GM19372 (cell line): ENCODE data around the gene HSPA4.
A peak's percentile ranks its signal among the peaks of the same experiment; 100 is the strongest.
"Not testable (repeated sequence)": the region's sequence is repeated elsewhere in the genome, so short reads cannot be mapped to it uniquely, and the experiment has no call there.

ENCODE experiments used
- ATAC-seq: cut with Tn5 transposase; IDR thresholded peaks from one replicate; pipeline ENCODE4 v1.9.1; 2021; ENCODE audit warnings: mild to moderate bottlenecking, low read depth, moderate library complexity; ENCODE audit not compliant: unreplicated experiment

Gene HSPA4

DNA sequence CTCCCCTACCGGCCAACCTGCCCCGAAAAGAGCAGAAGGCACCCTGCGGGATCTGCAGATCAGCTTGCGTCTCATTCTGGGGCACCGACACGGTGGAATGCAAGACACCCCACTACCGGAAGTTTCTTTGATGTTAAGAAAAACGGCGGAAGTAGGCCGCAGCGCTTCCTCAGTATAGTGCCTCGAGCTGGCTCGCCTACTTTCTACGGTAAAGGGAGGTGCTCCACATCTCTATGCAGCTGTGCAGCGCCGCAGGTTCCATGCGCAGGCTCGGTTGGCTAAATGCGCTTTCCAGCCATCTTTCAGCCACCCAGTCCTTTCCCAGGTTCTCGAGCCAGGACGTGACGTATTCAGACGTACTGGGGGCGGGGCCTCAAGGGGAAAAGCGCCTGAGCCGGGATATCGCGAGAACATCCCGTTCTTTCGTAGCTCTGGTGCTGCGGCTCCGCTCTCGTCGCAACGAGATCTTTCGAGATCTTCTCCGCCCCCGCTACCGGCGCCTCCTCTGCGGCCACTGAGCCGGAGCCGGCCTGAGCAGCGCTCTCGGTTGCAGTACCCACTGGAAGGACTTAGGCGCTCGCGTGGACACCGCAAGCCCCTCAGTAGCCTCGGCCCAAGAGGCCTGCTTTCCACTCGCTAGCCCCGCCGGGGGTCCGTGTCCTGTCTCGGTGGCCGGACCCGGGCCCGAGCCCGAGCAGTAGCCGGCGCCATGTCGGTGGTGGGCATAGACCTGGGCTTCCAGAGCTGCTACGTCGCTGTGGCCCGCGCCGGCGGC is at the start of gene HSPA4:
Gene HSPA4 (plus strand): TSS at position 472 of the 775 bp plus-strand sequence. CDS start 238 bp downstream, at position 710.
- peak; percentile 84 for ATAC-seq

DNA sequence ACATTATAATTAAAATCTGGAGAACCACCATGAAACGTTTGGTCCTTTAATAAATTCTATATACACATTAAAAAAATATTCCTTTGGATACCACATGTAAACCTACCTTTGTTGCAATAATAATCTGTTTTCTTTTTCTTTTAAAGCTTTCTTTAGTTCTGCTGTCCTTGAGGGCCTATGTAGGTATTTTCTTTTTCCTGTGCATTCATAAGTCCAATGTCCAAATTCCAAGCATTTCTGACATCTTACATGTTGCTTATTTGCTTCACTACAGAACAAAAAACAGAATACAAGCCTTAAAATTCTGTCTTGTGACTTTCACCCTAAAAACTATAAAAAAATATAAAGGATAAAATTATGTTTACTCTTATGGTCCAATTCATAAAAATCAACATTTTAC is 45.2 kb upstream of the HSPA4 start:
- no peak for ATAC-seq

DNA sequence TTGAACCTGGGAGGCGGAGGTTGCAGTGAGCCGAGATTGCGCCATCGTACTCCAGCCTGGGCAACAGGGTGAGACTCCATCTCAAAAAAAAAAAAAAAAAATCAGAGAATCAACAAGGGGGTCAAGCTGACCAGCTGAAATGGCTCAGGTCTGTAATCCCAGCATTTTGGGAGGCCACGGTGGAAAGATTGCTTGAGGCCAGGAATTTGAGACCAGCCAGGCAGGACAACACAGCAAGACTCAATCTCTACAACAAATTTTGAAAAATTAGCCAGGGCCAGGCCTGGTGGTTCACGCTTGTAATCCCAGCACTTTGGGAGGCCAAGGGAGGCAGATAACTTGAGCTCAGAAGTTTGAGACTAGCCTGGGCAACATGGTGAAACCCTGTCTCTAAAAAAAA is 43.4 kb upstream of the HSPA4 start:
- not testable (repeated sequence) for ATAC-seq

DNA sequence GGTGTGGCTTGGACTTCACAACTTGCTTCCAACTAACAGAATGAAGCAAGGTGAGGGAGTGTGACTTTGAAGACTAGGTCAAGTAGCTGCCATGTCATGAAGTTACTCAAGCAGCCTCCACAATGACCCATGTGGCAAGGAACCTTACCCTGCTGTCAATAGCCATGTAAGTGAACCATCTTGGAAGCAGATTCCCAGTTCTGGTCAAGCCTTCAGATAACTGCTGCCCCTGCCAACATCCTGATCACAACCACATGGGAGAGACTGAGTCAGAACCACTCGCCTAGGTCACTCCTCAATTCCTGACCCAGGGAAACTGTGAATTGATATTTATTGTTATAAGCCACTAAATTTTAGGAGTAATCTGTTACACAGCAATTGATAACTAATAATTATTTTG is 36.3 kb upstream of the HSPA4 start:
- no peak for ATAC-seq

DNA sequence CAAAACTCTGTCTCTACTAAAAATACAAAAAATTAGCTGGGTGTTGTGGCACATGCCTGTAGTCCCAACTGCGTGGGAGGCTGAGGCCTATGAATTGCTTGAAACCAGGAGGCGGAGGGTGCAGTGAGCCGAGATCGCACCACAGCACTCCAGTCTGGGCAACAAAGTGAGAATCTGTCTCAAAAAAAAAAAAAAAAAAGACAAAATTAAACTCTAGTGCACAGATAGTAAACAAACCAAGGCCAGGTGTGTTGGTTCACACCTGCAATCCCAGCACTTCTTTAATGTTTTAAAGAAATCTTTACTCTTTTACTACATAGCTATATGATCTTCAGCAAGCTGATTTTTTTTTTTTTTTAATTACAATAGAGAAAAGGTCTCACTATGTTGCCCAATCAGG is 33.8 kb upstream of the HSPA4 start:
- no peak for ATAC-seq

DNA sequence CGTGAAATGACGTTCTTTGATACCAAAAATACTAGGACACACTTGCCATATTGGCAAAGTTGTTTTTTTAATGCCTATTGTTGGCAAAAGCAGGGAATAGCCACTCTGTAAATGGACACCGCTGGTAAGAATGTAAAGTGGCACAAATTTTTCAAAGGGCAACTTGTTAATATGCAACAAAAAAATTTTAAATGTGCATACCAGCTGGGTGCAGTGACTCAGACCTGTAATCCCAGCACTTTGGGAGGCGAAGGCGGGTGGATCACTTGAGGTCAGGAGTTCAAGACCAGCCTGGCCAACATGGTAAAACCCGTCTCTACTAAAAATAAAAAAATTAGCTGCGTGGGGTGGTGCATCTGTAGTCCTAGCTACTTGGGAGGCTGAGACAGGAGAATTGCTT is 32.3 kb upstream of the HSPA4 start:
- not testable (repeated sequence) for ATAC-seq

DNA sequence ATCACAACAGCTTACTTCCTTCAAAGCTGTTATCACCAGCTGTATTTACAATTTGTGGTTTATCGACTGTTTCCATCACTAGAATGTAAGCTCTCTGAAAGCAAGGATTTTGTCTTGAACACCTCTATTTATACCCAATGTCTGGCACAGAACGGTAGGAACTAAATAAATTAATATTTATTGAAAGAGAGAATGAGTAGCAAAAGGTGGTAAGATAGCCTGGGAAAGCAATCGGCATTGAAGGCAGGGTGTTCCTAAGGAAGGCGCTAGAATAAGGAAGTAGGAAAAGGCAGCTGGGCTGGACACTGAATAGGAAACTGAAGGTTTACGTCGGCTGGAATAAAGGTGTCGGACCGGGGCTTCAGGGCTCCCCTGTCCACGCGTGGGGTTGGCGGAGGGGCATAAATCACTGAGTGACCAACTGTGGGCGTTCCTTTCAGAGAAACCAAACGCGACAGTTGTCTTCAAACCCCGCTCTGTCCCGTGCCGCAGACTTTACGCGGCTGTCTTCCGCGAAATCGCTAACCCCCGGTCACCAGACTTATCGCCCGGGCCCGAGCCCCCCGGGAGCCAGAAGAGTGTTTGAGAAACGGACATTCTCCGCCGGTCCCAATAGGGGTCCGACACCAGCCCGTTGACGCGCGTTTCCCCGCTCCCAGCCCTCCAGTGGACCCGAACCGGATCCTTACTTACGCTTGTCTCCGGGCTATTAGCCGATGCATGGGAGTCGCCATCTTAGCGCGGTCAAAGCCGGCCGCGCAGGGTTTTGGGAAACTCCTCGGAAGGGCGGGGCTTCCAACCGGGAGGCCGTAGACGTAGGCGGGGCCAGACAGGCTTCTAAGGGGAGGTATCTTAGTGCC is 25.8 kb upstream of the HSPA4 start, which contains the start of gene ZCCHC10:
Gene ZCCHC10 (minus strand): TSS at position 746 of the 860 bp plus-strand sequence. CDS start 12 bp downstream, at position 734.
- ATAC-seq: peak; percentile 98

DNA sequence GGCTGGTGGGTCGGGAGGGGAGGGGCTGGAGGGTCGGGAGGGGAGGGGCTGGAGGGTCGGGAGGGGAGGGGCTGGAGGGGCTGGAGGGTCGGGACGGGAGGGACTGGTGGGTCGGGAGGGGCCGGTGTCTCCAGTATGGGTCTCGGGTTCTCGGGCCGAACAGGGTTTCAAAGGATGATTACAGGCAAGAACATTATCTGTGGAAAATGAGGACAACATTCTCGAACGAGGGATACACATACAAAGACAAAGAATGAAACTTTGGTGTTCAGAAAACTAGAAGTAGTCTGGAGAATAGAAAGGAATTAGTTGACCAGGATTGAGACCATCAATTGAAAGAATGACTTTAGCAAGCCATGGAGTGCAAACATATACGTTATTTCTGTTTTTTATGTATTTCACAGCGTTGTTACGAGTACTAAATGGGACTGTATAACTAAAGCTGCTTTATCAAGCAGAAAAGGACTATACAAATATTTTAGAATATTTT is 25.1 kb upstream of the HSPA4 start:
- ATAC-seq: no peak

DNA sequence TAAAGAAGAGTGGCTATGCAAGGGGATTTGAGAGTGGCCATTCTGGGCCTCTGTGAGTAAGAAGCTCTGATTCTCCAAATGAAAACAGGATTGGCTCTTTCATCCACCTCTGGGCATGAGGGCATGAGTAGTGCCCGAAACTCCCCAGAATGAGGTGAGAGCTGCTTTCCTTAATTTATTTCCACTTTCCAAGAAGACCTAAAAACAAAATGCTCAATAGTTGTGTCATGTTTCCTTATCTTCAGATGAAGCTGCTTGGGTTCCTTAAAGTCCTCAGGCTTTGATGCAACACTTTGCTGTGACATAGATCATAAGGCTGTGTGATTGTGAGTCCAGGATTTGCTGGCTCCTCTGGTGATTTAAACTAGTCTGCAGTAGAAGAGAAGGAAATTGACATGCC is 22.4 kb upstream of the HSPA4 start:
- ATAC-seq: no peak

DNA sequence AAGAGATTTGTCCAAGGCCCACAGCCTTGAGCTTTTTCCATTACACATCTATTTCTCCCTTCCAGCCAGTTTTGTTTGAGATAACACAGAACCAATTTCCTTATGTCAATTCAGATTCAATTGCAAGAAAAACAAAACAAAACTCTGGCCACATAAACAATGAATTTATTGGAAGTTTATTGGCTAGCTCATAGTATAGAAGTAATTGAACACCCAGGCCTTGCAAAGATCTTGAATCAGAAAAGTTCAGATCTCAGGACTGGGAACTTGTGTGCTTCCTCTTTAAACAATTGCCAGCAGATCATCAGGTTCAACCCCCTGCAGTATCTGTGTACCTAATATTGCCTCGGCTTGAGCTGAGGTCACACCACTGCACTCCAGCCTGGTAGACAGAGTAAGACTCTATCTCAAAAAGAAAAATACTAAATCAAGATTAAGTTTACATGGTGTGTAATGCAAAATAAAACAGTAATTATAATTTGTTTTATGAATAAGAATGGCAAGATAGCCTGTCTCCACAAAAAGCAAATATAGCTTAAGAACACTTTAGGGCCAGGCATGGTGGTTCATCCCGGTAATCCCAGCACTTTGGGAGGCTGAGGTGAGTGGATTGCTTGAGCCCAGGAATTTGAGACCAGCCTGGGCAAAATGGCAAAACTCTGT is 21.3 kb upstream of the HSPA4 start:
- no peak for ATAC-seq

DNA sequence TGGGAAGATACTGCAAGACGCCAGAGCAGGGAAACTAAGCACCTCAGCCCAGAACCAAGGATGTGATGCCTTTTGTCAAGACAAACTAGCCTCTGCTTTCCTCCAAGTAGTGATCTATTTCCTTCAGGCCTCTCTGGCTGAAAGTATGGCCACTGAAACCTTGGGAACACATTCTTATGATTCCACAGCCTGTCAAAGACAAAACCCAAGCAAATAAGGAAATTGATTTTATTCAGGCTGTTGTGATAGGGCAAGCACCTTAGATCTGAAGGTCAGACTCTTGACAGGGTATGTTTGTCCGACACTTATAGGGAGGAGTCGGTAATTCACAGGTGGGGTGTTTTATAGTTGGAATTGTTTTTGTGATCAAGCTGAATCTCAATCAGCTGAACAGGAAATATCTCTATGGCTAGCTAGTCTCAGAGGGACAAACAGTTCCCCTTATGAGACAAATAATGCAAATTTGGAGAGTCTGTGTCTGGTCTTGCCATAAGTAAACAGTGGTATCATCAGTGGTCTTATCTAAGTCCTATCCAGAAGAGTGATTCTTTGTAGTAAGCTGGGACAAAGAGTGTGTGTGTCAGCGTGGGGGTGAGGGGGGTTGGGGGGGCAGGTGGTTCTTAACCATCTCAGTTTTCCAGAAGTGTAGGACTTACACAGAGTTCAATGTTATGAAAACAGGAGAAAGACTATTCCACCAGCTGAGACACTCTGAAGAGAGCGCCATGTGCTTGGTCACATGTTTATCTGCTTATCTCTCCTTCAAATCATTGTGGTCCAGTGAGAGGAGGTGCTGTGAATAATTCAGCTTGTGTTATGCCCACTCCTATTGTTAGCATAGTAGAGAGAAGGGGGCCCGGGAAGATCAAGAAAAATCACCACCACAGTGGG is 18.7 kb upstream of the HSPA4 start:
- no peak for ATAC-seq

DNA sequence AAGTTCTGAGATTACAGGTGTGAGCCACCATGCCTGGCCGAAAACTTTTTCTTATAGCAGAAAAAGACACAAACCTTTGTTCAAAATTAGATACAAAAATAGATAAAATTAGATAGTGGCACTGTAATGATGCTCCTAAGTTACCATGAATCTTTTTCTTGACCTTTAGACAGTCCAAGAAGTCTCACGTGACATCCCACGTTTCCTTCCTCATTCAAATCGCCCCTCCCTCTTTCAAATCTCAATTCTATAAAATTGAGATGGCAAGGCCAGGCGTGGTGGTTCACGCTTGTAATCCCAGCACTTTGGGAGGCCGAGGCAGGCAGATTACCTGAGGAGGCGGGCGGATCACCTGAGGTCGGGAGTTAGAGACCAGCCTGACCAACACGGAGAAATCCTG is 17.7 kb upstream of the HSPA4 start:
- ATAC-seq: no peak

DNA sequence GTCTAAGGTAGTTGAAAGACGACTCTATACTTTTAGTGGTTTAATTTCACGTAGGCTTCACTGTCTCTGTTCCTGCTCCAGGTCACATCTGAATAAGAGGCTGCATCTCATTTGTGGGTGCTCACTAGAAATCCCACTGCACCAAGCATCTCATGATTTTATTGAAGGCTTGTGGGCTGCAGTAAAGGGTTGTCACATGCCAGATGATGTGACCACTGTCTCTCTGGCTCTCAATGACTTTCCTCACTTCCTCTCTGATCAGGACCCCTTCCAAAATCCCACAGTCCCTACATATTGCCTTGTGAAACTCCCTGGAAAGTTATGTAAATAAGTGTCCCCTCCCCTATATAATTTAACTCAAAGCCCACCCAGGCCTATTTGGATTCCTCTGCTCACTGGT is 16.6 kb upstream of the HSPA4 start:
- ATAC-seq: no peak

DNA sequence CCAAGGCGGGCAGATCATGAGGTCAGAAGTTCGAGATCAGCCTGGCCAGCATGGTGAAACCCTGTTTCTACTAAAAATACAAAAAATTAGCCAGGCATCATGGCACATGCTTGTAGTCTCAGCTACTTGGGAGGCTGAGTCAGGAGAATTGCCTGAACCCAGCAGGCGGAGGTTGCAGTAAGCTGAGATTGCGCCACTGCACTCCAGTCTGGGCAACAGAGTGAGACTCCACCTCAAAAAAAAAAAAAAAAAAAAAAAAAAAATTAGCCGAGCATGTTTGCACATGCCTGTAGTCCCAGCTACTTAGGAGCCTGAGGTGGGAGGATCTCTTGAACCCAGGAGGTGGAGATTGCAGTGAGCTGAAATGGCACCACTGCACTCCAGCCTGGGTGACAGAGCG is 15.1 kb upstream of the HSPA4 start:
- ATAC-seq: not testable (repeated sequence)

DNA sequence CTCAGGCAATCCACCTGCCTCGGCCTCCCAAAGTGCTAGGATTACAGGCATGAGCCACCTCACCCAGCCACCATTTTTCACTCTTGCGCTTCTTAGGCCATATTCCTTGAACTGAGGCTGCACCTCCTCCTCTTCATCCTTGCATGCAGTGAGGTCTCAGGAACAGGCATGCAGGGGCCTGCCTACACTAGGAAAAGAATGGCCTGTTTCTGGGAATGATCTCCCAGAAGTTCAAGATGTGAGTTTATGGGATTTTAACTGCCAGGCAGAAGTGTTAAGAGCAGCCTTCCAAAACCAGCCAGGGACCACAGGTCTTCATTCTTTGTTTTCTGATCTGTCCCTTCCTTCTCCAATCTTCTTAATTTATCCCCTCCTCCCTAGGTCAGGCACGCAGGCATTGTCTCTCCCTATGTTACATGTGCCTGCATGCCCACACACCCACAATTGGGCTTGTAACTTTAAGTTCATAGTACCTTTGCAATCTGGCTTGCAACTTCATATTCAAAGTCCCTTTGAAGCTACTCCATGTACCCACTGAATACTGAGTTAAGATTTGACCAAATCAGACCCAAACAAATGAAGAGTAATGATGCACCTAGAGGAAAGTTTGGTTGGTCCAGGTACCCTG is 10.5 kb upstream of the HSPA4 start:
- ATAC-seq: no peak

DNA sequence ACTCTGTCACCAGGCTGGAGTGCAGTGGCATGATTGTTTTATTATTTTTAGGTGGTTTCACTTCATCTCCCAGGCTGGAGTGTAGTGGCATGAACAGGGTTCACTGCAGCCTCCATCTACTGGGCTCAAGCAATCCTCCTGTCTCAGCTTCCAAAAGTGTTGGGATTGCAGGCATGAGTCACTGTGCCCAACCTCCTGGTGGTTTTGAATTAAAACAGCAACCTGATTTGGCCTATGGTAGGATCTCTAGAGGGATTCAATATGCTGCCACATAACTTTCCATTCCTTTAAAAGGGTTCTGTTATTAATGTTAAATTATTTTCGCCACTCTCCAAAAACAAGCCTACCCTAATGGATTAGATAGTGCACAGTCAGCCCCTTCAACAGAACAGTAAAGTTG is 9.9 kb upstream of the HSPA4 start:
- no peak for ATAC-seq

DNA sequence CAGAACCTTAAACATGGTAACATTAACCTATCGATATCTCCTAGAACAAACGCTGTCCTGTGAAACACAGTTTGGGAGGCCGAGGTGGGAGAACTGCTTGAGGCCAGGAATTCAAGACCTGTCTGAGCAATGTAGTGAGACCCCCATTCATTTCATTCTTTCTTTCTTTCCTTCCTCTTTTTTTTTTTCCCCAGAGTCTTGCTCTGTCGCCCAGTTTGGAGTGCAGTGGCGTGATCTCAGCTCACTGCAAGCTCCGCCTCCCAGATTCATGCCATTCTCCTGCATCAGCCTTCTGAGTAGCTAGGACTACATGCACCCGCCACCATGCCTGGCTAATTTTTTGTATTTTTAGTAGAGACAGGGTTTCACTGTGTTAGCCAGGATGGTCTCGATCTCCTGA is 5.3 kb upstream of the HSPA4 start:
- ATAC-seq: not testable (repeated sequence)

DNA sequence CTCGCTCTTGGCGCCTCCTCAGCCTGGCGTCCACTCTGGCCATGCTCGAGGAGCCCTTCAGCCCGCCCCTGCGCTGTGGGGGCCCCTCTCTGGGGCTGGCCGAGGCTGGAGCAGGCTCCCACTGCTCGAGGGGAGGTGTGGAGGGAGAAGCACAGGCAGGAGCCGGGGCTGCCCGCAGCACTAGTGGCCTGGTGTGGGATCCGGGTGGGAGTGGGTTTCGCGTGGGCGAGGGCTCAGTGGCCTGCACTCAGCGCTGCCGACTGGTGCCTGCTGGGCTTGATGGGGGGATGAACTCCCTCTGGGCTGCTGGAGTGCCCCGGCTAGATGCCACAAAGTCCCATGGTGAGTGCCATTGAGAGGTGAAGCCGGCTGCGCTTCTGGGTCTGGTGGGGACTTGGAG is 4.4 kb upstream of the HSPA4 start:
- ATAC-seq: no peak

DNA sequence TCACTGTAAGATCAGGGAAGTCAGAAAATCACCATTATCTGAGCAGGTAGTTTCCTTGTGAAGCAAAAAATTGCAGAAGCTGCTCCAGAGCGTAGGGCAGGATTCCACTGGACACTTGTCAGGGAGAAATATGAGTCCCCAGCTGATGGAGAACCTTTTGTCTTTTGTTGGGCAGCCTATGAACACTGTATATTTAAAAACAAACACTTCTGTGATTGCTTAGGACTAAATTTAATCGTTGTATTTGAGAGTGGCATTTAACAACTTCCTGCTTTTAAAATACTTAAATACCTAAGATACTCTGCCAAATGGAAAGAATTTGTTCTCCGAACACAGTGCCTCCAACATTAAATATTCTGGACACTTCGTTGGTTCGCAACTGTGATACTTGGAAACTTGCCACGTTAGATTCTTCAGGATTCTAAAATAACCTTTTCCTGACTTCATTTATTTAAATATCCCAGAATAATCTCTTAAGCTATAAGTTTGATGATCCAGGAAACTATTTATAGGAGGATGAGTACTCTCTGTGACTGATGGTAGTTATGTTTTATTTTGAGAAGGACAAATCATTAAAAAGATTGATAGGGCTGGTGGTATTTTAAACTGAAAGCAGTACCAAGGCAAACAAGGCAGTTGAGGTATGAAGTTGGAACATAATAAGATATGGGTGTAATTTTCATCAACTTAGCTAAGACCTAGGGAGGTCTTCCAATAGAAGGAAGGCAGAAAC is 2.7 kb upstream of the HSPA4 start:
- no peak for ATAC-seq
